G401.6 (cell line): Measurements from ENCODE around the gene TET2.

ENCODE experiments used
- FAIRE-seq: peaks from 2 replicates; lab custom pipeline; 2012; peaks lifted over from hg19 to GRCh38; lab: Jason Lieb, UNC

Gene TET2

DNA sequence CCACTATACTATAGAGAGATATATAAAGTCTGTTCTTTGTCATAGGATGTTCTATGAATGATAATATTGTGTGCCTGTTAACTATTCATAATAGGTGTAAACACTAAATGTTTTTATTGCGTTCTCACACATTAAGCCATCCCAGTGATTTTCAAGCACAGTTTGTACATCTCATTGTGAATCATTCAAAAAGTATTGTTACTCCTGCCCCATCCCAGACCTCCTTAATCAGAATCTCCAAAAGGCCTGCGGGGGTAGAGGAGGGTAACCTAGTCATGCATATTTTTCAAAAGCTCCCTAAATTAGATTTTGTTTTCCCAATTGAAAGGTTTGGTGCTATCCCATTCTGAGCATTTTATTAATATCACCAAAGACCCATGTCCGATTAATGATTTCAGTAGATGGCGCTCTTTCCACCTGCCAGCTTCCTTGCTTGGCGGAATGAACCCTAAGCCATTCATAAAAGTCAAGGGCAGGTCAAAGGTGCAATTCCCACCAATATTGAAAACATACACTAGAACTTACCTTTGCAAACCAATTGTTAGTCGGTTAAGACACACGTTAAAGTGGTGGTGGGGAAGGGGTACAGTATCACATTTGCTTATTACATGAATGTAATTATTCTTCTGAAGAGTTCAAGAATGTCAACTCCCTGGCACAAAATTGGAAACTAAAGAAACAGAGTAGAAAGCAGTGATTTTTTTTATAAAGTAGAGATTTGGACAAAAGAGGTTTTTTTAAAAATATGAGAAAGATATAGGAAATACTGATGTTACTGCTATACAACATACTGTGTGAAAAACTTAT, 5.8 kb upstream of the TET2 start:
- peak; percentile 92 for FAIRE-seq

DNA sequence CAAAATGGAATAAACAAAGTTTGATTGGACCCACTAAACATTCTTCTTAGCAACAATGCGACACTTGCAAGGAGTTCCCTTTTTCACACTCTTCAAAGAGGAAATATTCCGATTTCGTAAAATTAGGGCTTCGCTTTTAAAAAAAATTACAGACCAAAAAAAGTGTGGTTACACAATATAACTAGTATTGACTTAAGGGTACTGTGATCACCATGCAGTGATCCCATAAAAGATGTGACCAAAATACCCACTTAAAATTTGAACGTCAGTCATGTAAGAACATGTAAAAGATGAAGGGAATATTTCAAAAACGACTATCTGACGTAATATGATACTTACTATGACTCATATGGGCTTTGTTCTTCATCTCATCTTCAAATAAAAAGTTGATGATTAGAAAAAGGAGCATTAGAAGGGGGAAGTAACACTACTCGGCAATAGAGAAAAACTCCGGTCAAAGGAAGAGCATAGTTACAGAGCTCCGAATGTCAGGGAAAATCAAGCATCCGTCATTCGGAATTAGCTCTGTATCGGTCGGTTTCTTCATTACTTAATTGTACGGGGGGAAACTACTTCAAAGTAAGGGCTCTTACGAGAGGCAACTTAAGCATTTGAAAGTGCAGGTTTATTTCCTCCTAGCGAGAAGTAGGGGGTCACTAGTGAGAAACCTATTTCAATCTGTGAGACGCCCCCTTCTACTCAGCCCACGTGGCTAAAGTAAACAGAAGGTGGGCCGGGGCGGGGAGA, 1.3 kb upstream of the TET2 start:
- FAIRE-seq, result no peak

DNA sequence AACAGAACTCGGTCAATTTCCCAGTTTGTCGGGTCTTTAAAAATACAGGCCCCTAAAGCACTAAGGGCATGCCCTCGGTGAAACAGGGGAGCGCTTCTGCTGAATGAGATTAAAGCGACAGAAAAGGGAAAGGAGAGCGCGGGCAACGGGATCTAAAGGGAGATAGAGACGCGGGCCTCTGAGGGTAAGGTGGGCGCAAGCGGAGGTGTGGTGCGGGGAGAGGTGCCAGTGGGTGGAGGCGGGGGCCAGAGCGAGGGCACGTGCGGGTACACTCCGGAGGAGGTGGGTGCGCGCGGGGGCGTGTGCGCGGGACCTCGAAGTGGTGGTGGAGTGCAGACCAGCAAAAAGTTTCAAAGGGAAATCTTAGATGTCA, 787 bp upstream of the TET2 start:
- FAIRE-seq, result no peak

DNA sequence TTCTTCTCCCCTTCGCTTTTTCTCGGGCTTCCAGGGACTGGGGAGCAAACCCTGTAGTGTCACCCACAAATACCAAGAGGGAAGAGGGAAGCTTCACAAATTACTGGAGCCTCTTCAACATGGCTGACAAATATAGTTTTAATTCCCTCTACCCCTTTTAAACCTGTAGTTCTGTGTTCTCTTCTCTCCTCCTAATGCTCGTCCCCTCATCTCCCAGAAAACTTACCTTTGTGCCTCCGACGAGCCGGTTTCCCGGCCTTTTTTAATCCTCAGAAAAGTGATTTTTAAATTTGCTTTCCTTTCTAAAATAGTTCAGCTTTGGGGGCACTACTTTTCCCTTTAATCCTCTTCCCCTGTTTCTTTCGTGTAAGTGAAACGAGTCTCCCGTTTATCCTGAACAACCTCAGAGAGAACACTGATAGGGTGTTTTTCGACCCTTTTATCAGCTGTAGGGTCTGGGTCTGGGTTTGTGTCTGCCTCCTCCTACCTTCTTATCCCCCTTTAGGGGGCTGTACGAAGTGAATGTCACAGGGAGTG, 408 bp downstream of the TET2 start:
- FAIRE-seq, result no peak

DNA sequence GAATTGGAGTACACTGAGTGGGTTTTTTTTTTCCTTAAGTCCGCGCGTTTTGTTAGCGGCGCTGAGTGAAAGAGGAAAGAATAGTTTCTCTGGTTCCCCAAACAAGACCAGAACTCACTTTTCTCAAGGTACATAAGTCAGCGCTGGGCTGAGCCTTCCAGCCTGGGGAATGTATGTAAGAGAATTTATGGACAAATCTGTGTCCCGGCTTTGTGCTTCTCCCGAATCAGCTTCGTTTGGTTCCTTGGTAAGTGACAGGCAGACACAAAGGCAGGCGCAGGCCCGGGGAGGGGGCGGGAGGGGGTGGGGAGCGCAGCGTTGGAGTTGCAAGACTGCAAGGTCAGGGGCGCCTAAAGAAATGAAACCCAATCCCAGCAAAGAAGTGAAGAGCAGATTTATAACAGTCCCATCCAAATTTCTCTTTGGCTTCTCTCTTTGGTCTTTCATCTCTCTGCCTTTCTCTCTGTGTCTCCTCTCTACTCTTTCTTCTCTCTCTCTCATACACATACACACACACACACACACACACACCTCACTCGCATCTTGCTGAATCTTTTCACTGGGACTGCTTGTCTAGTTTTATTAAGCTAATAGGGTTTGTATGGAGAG, 981 bp downstream of the TET2 start:
- no peak for FAIRE-seq

DNA sequence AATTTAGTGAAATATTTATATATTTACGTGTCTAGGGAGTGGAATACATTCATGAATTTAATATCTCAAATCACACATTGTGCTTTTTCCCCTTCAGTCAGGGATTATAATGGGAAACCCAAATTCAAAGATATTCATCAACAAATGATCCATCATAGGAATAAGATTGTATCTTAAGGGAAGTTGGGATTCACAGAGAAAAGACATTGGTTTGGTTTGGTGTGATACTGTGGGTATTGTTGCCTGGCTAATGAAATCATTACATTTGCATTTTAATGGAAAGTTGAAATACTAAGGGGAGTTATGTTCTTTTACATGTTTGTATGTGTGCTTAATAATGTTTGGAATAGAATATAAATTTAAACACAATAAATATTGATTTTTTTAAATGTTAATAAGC, 1.7 kb downstream of the TET2 start:
- no peak for FAIRE-seq

DNA sequence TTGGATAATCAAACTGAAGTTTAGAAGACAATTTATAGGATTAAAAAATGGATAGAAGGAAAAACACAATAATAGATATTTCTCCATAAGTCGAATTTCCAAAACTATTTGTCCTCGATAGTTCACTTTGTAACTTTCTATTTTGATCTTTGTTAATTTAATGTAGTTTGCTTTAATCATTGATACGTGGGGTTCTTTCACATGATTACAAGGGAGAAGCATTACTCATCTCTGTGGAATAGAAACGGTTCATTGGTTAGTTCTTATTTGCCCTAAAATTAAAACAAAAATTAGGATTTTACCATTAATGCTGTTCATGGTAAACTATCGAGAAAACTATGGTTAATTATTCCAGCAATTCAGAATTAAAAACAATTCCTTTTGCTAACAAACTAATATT, 2.1 kb downstream of the TET2 start:
- peak; percentile 75 for FAIRE-seq

DNA sequence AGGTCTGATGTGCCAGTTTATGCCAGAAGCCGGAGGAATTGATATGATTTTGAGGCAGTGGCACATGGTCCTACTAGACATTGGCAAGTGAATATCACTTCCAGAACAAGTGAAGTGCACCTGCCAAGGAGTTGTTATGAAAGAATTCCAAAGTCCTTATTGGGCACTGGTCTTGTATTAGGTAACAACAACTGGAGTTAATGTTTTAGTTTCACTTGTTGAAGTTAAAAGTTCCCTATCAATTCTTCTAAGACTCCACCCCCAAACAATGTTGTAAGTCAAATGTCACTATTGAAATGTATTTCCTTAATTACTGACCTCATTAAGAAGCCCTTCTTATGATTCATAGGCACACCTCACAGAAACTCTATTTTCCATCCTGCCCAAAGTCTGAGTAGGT, 3.1 kb downstream of the TET2 start:
- no peak for FAIRE-seq

DNA sequence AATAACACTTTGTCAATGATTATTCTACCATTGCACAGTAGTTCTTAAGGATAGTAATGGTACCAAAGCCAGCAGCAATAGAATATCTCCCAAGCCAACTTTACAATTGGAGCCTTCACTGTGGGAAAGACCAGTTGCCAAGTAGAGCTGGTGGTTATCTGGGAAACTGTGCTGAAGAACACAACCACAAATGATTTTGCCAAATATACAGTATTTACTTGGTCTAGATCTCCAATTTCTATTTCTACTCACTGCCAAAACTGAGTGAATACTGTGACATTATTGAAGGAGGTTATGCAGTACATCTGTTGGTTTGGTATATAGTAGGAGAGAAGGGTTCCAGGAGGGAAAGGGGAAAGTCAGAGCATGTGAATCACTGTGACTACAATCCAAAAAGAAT, 3.8 kb downstream of the TET2 start:
- no peak for FAIRE-seq

DNA sequence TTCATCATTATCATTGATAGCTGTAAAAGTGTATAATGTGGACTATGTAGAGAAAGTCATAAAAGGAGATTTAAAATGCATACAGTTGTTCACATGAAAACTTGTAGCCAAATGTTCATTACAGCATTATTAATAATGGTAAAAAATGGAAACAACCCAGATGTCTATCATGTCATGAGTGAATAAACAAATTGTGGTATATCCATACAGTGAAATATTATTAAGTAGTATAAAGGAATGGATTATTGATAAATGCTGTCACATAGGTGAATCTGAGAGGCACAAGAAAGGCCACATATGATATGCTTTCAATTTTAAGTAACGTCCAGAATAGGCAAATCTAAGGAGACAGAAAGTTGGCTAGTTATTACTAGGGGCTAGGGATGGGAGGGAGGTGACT, 7.1 kb downstream of the TET2 start:
- no peak for FAIRE-seq

DNA sequence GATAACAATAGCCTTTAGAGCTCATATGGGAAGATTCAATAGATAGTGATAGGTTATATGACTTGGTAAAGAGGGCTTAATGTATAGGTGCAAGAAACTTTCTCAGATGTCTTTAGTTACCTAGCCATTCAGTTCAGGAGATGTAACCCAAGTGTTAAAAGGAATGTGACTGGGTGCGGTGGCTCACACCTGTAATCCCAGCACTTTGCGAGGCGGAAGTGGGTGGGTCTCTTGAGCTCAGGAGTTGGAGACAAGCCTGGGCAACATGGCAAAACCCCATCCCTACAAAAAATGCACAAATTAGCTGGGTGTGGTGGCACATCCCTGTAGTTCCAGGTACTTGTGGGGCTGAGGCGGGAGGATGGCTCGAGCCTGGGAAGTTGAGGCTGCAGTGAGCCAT, 7.9 kb downstream of the TET2 start:
- no peak for FAIRE-seq

DNA sequence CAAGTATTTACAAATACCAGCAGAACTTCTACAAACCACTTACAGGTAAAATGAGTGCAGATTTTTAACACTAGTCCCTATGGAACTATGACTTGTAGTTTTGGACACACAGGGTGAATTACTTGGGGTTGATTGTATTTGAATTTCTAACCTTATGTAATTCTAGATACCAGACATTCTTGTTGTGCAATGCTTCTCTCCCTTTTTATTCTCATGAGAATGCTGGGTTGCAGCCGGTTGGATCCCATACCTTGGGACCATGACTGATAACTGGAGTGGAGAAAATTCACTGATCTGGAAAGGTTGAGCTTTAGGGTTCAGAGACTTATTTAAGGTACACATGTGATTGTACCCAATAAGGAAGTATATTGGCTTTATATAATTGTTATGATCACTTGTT, 8.8 kb downstream of the TET2 start:
- FAIRE-seq, result no peak

DNA sequence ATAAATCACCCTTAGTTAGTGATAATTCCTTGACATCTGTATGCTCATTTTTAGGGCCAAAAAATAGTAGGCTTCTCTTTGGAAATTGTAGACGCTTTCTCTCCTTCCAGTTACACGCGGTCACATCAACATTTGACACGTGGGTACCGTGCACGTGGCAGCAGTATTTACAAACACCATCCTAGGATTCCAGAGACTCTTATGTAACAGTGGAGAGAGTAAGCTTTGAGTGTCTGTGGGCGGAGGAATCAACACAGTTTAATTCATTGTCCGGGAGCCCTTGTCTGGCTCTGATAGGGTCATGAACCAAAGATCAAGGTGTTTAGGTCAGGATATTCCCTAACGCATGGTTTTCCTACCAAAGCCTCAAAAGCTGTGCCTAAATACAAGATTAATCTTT, 12.2 kb downstream of the TET2 start:
- no peak for FAIRE-seq

DNA sequence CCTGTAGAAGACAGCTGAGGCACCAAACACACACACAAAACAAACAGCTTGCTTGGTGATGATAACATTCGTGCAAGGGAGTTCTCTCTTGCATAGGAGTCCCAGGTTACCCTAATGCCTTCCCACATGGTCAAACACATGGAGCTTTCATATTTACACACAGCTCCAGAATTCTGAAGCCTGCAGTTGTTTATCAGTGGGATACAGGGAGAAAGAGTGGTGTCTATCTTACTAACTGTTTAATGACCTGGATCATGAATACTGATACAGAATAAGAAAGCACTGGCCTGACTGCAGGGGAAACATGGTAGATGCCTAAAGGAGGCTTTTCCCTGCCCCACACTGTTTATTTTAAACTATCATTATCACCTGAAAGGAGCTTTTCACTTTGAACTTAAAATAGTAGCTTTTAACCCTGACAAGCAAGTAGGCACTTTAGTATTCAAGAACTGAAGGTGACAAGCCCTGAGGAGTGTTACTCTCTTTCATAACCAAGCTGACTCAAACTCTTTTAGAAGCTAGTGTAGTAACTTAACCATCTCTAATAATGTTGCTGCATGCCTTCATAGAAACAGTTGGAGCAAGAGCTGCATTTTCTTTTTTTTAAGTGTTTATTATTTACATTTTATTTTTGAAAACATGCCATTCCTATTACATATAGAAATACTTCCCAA, 15.6 kb downstream of the TET2 start:
- FAIRE-seq, result no peak

DNA sequence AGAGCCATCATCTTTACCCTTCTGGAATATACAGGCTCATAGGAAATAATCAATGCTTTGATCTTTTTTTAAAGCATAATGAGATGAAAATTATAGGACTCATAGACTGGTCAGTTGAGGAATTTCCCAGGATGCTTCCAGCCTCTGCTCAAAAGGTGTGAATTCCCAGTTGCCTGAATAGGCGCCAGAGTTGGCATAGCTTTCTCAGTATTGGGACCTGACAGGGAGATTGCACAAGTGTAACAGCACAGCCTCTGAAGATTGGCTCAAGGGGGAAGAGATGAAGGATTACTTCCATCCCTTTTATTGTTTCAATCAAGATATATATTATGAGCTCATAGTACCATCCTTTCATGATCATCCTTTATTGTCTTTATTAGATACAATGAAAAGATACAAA, 17.9 kb downstream of the TET2 start:
- FAIRE-seq, result no peak

DNA sequence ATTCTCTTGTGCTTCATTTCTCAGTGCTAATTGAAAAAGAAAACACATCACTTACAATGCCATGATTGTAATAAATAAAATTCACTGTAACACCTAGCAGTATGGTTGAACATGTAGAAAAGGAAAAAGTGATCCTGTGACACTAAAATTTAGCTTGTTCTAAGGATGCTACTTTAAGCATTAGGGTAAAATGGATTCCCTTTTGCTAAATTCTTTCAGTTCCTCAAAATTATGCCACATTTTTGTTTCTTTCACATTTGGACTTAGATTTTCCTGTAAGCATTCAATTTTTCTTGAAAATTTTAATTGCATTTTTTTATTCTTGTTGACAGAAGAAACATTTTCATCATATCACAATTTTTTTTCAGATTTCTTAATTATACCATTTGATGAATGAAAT, 19.4 kb downstream of the TET2 start:
- FAIRE-seq, result peak; percentile 46

DNA sequence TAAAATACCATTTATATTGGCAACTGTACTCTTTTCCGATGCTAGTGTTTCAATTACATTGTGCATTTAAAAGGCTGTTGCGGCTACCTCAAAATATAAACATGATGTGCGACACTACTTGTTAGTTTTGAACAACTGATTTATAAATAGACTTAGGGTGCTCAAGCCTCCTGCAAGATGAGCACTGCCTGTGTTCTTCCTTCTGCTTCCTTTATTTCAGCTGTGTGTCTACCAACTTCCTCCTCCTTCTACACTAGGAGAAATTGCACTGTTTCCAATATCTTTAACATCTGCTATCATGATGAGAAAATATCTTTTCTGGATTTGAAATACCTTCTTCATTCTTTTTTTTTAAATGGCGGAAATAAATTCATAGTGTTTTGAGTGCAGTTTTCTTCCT, 24.0 kb downstream of the TET2 start:
- no peak for FAIRE-seq

DNA sequence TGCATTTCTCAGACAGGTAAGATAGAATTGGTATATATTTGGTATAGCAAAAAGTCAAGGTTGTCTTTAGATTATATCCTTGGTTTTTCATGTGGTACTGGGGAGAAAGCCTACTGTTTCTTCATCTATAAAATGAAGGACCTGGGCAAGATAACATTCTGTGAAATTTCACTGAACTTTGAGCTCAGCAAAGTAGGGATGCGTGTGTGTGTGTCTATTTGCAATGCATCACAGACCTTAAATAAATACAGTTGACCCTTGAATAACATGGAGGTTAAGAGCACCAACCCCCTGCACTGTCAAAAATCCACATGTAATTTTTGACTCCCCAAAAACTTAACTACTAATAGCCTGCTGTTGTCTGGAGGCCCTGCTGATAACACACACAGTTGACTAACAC, 25.2 kb downstream of the TET2 start:
- no peak for FAIRE-seq

DNA sequence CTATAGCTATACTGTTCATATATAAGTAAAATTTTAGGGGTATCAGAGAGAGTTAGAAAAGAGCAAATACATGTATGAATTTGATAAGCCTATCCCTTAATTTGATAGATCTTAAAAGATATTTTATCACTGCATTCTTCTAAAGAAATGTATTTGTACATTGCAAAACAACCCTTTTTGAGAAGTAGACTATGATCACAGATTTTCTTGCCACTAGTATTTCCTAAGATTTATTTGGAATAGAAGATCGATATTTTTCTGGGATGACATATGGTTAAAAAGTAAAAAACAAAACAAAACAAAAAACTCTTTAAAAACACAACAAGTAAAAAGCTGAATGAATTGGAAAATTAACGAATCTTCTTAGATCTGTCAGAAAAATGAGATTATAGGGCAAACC, 27.4 kb downstream of the TET2 start:
- no peak for FAIRE-seq

DNA sequence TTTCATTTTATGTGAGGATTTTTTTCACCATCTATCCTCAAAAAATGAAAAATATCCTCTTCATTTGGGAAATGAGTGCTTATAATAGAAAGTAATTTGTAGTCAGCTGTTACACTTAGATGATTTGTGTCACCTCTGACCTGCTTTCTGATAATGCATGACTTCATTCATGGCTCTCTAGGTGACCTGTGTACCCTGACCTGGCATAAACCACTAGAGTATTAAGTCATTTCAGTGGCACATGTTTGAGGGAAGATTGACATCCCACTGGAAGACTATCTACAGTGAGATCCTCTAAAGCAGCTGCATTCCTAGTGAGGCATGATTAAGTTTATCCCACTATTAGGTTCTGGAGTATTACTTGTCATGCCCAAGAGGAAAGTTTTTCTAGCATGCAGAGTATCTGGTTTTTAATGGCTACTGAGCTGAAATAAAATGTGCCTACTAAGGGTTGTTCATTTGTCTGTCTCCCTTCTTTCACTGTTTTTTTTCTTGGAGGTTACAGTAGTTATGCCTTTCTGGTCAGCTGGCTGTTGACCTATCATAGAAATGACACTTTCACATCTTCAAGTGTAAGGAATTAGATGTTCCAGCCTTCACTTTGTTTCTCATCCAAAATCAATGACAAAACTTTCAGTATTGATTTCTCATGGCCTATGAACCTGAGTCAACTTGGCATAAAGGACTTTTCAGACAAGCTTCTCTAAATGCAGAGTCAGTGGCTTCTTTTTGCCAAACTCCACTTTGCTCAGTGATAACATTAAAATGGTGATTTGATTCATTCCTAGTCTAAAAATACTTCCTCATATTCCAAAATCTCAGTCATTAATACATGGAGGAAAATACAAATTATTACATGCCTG, 33.1 kb downstream of the TET2 start:
- no peak for FAIRE-seq

DNA sequence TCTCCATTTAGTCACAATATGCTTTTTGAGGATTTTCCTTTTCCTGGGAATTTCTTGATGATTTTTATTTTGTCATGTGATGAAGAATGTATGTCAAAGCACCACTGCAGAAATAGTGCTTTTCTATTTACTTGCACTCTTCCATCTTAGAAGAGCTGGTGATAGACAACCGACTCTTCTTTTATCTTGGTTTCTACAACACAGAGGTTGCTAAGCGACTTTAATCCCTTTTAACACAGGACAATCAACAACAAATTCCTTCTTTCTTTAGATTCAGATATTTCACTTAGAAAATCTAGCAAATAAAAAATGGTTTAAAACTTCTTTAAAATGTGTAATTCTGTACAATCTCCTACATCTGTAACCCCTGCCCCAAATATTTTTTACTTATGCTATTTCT, 34.6 kb downstream of the TET2 start:
- FAIRE-seq, result no peak

DNA sequence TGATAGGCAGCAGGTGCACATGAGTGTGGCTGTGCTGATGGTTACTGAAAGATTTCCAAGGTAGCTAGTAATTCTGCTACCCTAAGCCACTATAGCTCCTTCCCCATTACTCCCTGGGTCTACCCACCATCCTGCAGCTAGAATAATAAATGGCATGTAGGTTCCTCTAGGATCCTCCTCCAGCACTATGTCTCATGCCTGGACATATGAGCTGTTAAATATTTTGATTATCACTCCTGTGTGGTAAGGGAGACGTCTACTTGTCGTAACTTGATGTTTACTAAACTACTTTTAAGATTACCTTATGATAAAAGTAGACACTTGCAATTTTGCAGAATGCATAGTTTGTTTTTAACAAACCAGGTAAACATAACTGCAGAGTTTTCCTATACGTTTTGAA, 35.5 kb downstream of the TET2 start:
- no peak for FAIRE-seq
